Measurements from ENCODE around the gene DCANP1. TPM values are rescaled to one million over a fixed set of nuclear protein-coding genes. Genes with fewer than 3 reads are reported as not detected.

DCANP1 gene
- total and polyA plus RNA-seq, 9 of the 15 experiments (the other 6 are each of a cell fraction or from before 2014, with no cell fraction given), result not detected

DNA sequence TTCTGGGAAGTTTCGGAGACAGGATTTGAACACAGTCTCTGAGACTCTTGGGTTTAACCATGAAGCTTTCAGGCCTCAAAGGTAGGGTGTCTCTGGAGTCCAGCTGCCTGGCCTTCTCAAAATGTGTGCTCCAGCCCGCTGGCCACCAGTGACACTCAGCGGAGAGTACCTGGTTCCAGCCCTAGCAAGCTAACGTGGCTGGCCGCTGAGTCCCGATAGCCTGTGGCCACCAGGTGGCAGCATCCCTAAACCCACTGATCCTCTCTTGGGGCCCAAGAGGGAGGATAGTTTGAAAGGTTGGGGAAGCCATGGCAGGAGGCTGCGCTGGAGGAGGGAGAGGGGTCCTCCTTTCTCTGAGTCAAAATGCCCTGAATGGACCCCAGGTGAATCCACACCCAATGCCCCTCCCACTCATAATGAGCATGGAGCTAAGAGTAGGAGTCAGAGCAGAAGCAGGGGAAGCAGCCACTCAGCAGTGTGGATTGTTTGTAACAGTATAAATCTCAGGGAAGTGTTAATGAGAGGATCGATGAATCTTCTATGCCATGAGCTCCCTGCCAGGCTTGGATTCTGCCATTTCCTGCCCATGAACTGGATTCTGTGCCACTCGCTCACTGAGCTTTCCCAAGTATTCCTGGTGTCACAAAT, 10.4 kb upstream of the DCANP1 start (continued):
- TF ChIP-seq TCFL5 (CRISPR knock-in tag; conservative IDR thresholded peaks at IDR 0.05) (no peak), MTA1 (IDR thresholded peaks at IDR 0.05; ENCODE audit: borderline replicate concordance) (no peak), SOX6 (IDR thresholded peaks at IDR 0.05) (no peak), HLTF (IDR thresholded peaks at IDR 0.05) (no peak), SRSF3 (IDR thresholded peaks at IDR 0.05; ENCODE audit: insufficient read depth, low read length) (no peak), RBM14 (IDR thresholded peaks at IDR 0.05; ENCODE audit: borderline replicate concordance, insufficient read depth, low read depth, low read length) (no peak), ATF6 (CRISPR knock-in tag; IDR thresholded peaks at IDR 0.05) (no peak), TCF7 (IDR thresholded peaks at IDR 0.05; ENCODE audit: borderline replicate concordance) (no peak), TEAD4 (IDR thresholded peaks at IDR 0.05; ENCODE audit: low read length) (no peak), TEAD4 (CRISPR knock-in tag; IDR thresholded peaks at IDR 0.05; ENCODE audit: borderline replicate concordance) (no peak), ZNF444 (CRISPR knock-in tag; IDR thresholded peaks at IDR 0.05) (no peak), ZNF316 (IDR thresholded peaks at IDR 0.05) (no peak), ZBTB26 (CRISPR knock-in tag; IDR thresholded peaks at IDR 0.05) (no peak), TAL1 (IDR thresholded peaks at IDR 0.05) (no peak), ZBED1 (IDR thresholded peaks at IDR 0.05) (no peak), HNRNPUL1 (IDR thresholded peaks at IDR 0.05; ENCODE audit: low read length) (no peak), ZZZ3 (IDR thresholded peaks at IDR 0.05) (no peak), YY1 (IDR thresholded peaks at IDR 0.05; ENCODE audit: borderline replicate concordance in 1 of 3, control insufficient read depth in 1 of 3, extremely low read depth in 1 of 3, insufficient read depth in 3 of 3, insufficient read length in 1 of 3, insufficient replicate concordance in 2 of 3, low read depth in 1 of 3, low read length in 2 of 3) (peak in 2 of 3 experiments; percentile 50 to 73), CEBPZ (IDR thresholded peaks at IDR 0.05; ENCODE audit: borderline replicate concordance, low read depth, low read length) (no peak)
